GM19099 (cell line): ENCODE data around the gene LCE1F.

ENCODE experiments used
- POLR2A ChIP-seq: IDR thresholded peaks from 3 replicates; pipeline ENCODE4 v1.6.1; 2011; ENCODE audit warnings: low read depth; ENCODE audit not compliant: insufficient read length; ENCODE audit errors: extremely low read depth

LCE1F gene

DNA sequence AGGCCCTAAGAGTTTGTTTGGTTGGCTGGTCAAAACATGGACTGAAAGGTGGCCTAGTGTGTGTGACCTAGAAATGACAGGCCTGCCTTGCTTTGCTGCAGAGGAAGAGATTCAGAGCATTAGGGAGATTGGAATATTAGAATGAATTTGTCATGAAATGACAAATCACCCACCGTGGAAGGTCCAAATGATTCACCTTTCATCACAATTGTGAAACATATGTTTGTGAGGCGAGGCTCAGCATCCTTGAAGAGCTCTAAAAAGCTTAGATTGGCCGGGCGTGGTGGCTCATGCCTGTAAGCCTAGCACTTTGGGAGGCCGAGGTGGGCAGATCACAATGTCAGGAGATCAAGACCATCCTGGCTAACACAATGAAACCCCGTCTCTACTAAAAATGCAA lies 42.4 kb downstream of the LCE1F start:
- no peak for TF ChIP-seq POLR2A

DNA sequence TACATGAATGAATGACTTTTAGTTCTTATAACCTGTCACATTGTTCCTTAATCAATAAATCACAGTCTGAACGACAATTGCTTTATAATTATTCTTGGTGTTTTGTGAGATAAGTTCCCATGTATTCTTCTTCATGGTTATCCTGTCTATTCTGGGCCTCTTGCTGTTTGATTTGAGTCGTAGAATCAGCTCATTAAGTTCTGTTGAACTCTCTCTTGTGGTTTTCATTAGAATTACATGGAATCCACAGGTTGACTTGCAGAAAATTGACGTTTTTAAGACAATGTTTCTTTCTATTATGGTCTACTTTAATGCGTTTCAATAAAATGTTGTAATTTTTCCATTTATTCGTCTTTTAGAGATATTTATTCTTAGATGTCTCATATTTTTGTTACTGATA lies 48.4 kb downstream of the LCE1F start:
- TF ChIP-seq POLR2A = no peak

DNA sequence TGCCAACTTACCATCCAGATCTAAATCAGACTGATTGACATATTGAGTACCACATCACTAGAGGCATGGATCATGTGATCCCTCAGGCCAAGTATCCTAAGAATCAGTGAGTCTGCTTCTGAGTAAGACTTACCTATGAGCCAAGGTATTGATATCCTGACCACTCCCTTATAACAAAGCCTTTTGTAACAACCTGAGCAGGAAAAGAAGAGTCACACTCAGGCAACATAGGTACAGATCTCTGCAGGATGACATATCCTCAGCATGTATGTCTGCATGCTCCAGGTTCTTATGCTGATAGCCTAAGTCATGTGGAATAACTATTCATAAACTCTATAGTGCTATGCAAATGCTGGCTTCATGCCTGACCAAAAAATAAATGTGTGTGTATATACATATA lies 50.0 kb downstream of the LCE1F start:
- TF ChIP-seq POLR2A = no peak
